GM19023 (cell line): ENCODE data around the gene BGLAP.
"Not testable (repeated sequence)": the region's sequence is repeated elsewhere in the genome, so short reads cannot be mapped to it uniquely, and the experiment has no call there.

Experiments used
- ATAC-seq: cut with Tn5 transposase; IDR thresholded peaks from one replicate; pipeline ENCODE4 v1.9.1; 2021; ENCODE audit warnings: mild to moderate bottlenecking, moderate library complexity; ENCODE audit not compliant: unreplicated experiment

BGLAP gene

GRCh38 chr1:156241926-156242325, at the start of gene BGLAP:
Gene BGLAP (plus strand): TSS chr1:156242184. CDS start chr1:156242232, 48 bp downstream.
- ATAC-seq, result no peak

GRCh38 chr1:156193208-156193487, 48.8 kb upstream of the BGLAP start:
- no peak for ATAC-seq

GRCh38 chr1:156193488-156194299, 48.3 kb upstream of the BGLAP start, which contains the start of gene SLC25A44:
Gene SLC25A44 (plus strand): TSS chr1:156194104. CDS start chr1:156199848, 5,744 bp downstream.
- ATAC-seq, result peak; percentile 97

GRCh38 chr1:156194300-156194652, 47.7 kb upstream of the BGLAP start:
- no peak for ATAC-seq

- ATAC-seq, result no peak
Observed at GRCh38 chr1:156195853-156196252, 46.1 kb upstream of the BGLAP start.

GRCh38 chr1:156196445-156196844, 45.5 kb upstream of the BGLAP start:
- ATAC-seq, result no peak

GRCh38 chr1:156198831-156199349, 43.1 kb upstream of the BGLAP start:
- ATAC-seq, result peak; percentile 53

GRCh38 chr1:156200044-156200443, 41.9 kb upstream of the BGLAP start:
- no peak for ATAC-seq

- ATAC-seq, result no peak
Observed at GRCh38 chr1:156203331-156203730, 38.7 kb upstream of the BGLAP start.

GRCh38 chr1:156204686-156205085, 37.3 kb upstream of the BGLAP start:
- no peak for ATAC-seq

- ATAC-seq, result no peak
Observed at GRCh38 chr1:156211243-156211642, 30.7 kb upstream of the BGLAP start.

- ATAC-seq, result no peak
Observed at GRCh38 chr1:156212130-156212529, 29.9 kb upstream of the BGLAP start.

- ATAC-seq, result peak; percentile 90
Observed at GRCh38 chr1:156212833-156213643, 28.9 kb upstream of the BGLAP start, which contains the start of gene PMF1. Gene PMF1 (plus strand): TSS chr1:156213007. CDS start chr1:156213016, 9 bp downstream.

- no peak for ATAC-seq
Observed at GRCh38 chr1:156213644-156213966, 28.4 kb upstream of the BGLAP start.

- ATAC-seq, result no peak
Observed at GRCh38 chr1:156214024-156214748, 27.8 kb upstream of the BGLAP start.

- not testable (repeated sequence) for ATAC-seq
Observed at GRCh38 chr1:156216361-156217086, 25.5 kb upstream of the BGLAP start.

GRCh38 chr1:156217871-156218270, 24.1 kb upstream of the BGLAP start:
- no peak for ATAC-seq

- no peak for ATAC-seq
Observed at GRCh38 chr1:156220226-156220625, 21.8 kb upstream of the BGLAP start.

- ATAC-seq, result no peak
Observed at GRCh38 chr1:156221986-156222692, 19.8 kb upstream of the BGLAP start.

GRCh38 chr1:156225677-156226014, 16.3 kb upstream of the BGLAP start:
- no peak for ATAC-seq
